HFFc6 (cell line): ENCODE data around the gene SLC38A3. TPM values are rescaled to one million over a fixed set of nuclear protein-coding genes. Genes with fewer than 3 reads are reported as not detected.

ENCODE experiments used
- DNase-seq: peaks from one replicate; pipeline ENCODE4 v3.0.0-alpha.2; 2018
- H3K27ac Mint-ChIP-seq: 2 replicates; pipeline ENCODE4 v1.8.0; 2020; ENCODE audit warnings: mild to moderate bottlenecking, mixed read lengths
- H3K27me3 Mint-ChIP-seq: 2 replicates; pipeline ENCODE4 v1.8.0; 2021; ENCODE audit warnings: mild to moderate bottlenecking, moderate library complexity, mixed read lengths; ENCODE audit not compliant: insufficient read depth
- H3K36me3 Mint-ChIP-seq: 2 replicates; pipeline ENCODE4 v1.8.0; 2021; ENCODE audit warnings: low read depth, mixed read lengths
- H3K4me1 Mint-ChIP-seq: 2 replicates; pipeline ENCODE4 v1.8.0; 2020; ENCODE audit warnings: low read depth, mixed read lengths
- H3K4me3 Mint-ChIP-seq: 2 replicates; pipeline ENCODE4 v1.8.0; 2020; ENCODE audit warnings: mild to moderate bottlenecking, moderate library complexity, mixed read lengths
- H3K9me3 Mint-ChIP-seq: 2 replicates; pipeline ENCODE4 v1.8.0; 2020; ENCODE audit warnings: mild to moderate bottlenecking, mixed read lengths
- CTCF ChIP-seq: fragments of 200-600 bp; sonication (generic); IDR thresholded peaks from 2 replicates; pipeline ENCODE4 v1.5.0; 2021; ENCODE audit warnings: antibody characterized with exemption, mild to moderate bottlenecking
- long read RNA-seq: library from polyadenylated mRNA; unstranded; transcript quantifications from one replicate; pipeline ENCODE4 v2.0.0, GENCODE V29; 2019
- total RNA-seq, 6 experiments: library from RNA; stranded (reverse); fragmentation: NEBNext Ultra II Directional; extraction: Animal tissue kit (Norgen Biotek cat#: 25700); gene quantifications; 2 replicates in 1 of 6; 3 replicates in 5 of 6; pipeline ENCODE4 v1.2.3, GENCODE V29; 2021

The SLC38A3 gene
- under 1 TPM in 2 of 6 experiments, not detected in 4; 0.16 to 0.24 TPM for total RNA-seq
- long read RNA-seq = 0 reads

- TF ChIP-seq CTCF = no peak
- no peaks in the 10 kb centered on the region for H3K36me3 Mint-ChIP-seq
- H3K27ac Mint-ChIP-seq = no peak within 1 kb of the TSS
- peaks cover 42% of the 10 kb centered on the region for H3K27me3 Mint-ChIP-seq
- no peaks in the 10 kb centered on the region for H3K9me3 Mint-ChIP-seq
- H3K4me1 Mint-ChIP-seq = 0 out of 2 replicates have a peak, but pooled peaks cover 5% of the 10 kb centered on the region
- DNase-seq = no peak
- no peak within 1 kb of the TSS for H3K4me3 Mint-ChIP-seq
Observed at GRCh38 chr3:50204804-50205412, at the start of gene SLC38A3. TSS of gene SLC38A3 (plus strand) at chr3:50205271. CDS start at chr3:50214200, 8,929 bp downstream.

GRCh38 chr3:50155491-50155878, 49.6 kb upstream of the SLC38A3 start:
- H3K4me1 Mint-ChIP-seq = peaks cover 41% of the 10 kb centered on the region
- H3K9me3 Mint-ChIP-seq = no peaks in the 10 kb centered on the region
- H3K36me3 Mint-ChIP-seq = no peaks in the 10 kb centered on the region
- peak overlapping the region; percentile 88 for H3K4me3 Mint-ChIP-seq
- peak overlapping the region; percentile 67; the same call in 1 of the 2 replicates for H3K27ac Mint-ChIP-seq
- TF ChIP-seq CTCF = no peak
- no peak for DNase-seq
- H3K27me3 Mint-ChIP-seq = peaks cover 6% of the 10 kb centered on the region

- Mint-ChIP-seq H3K4me1 (peaks cover 41% of the 10 kb centered on the region), H3K9me3 (no peaks in the 10 kb centered on the region), H3K27ac (peak overlapping the region; percentile 67; the same call in 1 of the 2 replicates), H3K4me3 (peak overlapping the region; percentile 88), H3K27me3 (peaks cover 6% of the 10 kb centered on the region), H3K36me3 (no peaks in the 10 kb centered on the region)
- DNase-seq = no peak
- TF ChIP-seq CTCF = no peak
Observed at GRCh38 chr3:50155891-50156290, 49.2 kb upstream of the SLC38A3 start.

GRCh38 chr3:50156549-50157493, 48.2 kb upstream of the SLC38A3 start:
- no peaks in the 10 kb centered on the region for H3K36me3 Mint-ChIP-seq
- no peak for TF ChIP-seq CTCF
- peak overlapping the region; percentile 67 for H3K27ac Mint-ChIP-seq
- H3K4me1 Mint-ChIP-seq = peaks cover 50% of the 10 kb centered on the region
- H3K9me3 Mint-ChIP-seq = no peaks in the 10 kb centered on the region
- peaks cover 6% of the 10 kb centered on the region for H3K27me3 Mint-ChIP-seq
- no peak for DNase-seq
- peak overlapping the region; percentile 88 for H3K4me3 Mint-ChIP-seq

GRCh38 chr3:50157827-50158529, 47.1 kb upstream of the SLC38A3 start:
- no peak for DNase-seq
- Mint-ChIP-seq H3K36me3 (no peaks in the 10 kb centered on the region), H3K27me3 (peaks cover 6% of the 10 kb centered on the region), H3K4me1 (peaks cover 60% of the 10 kb centered on the region), H3K4me3 (no peak overlapping the region; the same call in 1 of the 2 replicates), H3K9me3 (no peaks in the 10 kb centered on the region), H3K27ac (peak overlapping the region; percentile 67)
- TF ChIP-seq CTCF = no peak
